GM12872 (cell line): Measurements from ENCODE around the gene TTC22.

ENCODE experiments used
- CTCF ChIP-seq: IDR thresholded peaks from 3 replicates; pipeline ENCODE4 v1.5.1; 2011; ENCODE audit warnings: low read depth, mild to moderate bottlenecking, low read length, moderate library complexity; ENCODE audit not compliant: insufficient read depth

TTC22 gene

DNA sequence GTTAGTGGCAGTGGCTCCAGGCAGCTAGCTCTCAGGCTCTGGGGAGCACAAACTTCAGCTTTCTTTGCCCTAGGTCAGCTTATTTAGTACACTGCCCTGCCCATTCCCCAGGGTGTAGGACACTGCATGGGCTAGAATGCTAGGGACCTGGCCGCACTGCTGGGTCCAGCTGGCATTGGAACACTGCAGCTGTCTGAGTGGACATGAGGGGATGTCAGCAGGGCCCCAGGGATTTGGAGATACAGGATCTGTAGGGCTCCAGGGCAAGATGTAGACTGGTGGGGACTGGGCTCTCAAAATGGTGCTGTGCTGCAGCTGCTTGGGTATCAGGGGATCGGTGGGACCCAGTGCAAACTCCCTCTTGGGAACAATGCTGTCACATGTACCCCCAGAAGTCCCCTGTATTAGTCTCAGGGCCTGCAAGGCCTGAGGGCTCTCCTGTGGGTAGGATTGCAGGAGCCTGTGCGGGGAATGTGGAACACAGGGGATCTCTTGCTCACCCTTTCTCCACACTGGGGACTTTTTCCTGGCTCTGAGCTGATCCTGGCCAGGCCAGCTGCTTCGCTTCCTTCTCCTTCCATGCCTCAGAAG, 25.2 kb upstream of the TTC22 start:
- TF ChIP-seq CTCF, result no peak

- TF ChIP-seq CTCF, result no peak
Observed at GRCh38 chr1:54825696-54826095, 24.6 kb upstream of the TTC22 start.

DNA sequence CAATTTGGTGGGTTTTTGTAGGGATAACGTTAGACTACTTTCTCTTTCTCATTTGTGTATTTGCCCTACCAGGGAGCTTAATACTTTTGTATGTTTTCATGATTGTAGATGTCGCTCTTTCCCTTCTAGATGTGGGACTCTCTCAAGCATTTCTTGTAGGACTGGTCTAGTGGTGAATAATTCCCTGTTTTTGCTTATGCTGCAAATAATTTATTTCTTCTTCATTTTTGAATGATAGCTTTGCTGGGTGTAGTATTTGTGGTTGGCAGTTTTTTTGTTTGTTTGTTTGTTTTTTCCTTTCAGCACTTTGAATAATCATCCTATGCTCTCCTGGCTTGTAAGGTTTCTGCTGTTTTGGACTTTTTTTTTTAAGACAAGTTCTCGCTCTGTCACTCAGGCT, 22.5 kb upstream of the TTC22 start:
- no peak for TF ChIP-seq CTCF

- no peak for TF ChIP-seq CTCF
Observed at GRCh38 chr1:54819733-54820132, 18.6 kb upstream of the TTC22 start.

DNA sequence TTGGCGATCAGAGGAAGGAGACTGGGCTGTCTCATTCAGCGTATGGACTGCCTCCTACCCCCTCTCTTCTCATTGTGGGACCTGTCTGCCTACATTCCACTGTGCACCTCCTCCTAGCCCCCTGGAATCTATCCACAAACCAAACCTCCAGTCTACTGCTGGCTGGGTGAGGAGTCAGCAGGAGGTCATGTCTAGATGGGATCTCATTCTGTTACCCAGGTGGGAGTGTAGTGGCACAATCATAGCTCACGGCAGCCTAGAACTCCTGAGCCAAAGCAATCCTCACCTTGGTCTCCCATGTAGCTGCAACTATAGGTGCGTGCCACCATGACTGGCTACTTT, 18.0 kb upstream of the TTC22 start:
- TF ChIP-seq CTCF, result no peak

GRCh38 chr1:54818461-54819194, 17.5 kb upstream of the TTC22 start:
- no peak for TF ChIP-seq CTCF

- TF ChIP-seq CTCF, result no peak
Observed at GRCh38 chr1:54816951-54817350, 15.8 kb upstream of the TTC22 start.

- no peak for TF ChIP-seq CTCF
Observed at GRCh38 chr1:54816130-54816529, 15.0 kb upstream of the TTC22 start.
